K562 treated with DMSO at 1 percent for 12 hours (cell line): ENCODE measurements around the gene SETD3. TPM values are rescaled to one million over a fixed set of nuclear protein-coding genes. Genes with fewer than 3 reads are reported as not detected.

Experiments used
- total RNA-seq: library from RNA; unstranded; fragments of 300-600 nt; gene quantifications from 2 replicates; pipeline ENCODE4 v1.2.3, GENCODE V29; 2022; ENCODE audit not compliant: insufficient read depth

The SETD3 gene
- total RNA-seq, result 15.0 and 27.6 TPM in 2 replicates

DNA sequence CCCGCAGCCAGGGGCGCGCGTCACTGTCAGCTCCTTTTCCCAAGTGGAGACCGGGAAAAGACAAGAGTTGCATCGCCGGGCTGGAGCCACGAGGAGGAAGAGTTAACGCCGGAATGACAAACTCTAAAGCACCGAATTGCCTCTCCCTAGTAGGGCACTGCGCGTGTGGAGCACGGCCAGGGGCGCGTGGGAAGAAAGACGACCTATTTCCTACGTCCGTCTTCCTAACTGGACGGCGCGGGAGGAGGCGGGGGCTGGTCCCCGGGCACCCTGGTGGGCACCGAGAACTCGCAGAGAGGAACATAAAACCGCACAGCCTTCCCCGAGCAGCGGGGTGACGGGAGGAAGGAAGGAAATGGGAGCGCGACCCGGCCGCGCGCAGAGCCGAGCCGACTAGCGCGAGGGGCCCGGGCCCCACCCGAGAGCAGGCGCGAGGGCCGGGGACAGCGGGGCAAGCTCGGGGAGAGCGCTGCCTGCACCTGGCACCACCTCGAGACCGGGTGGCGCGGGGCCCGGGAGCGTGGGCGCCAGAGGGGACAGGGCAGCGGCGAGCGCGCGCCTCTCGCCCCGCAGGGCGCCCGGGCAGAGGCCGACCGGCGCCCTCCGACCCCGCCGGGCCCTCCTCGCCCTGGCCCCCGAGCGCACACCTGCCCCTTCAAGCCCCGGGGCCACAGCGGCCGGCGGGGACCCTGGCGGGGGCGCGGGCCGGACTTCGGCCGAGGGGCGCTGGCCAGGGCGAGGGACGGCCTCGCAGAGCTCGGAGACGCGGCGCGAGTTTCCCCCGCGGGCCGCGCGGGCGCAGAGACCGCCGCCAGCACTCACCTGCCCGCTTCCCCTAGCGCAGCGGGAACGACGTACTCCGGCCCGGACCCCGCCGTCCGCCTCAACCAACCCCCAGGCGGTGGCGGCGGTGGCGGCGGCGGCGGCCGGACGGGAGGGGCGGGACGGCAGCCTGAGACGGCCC, at the start of gene SETD3:
SETD3 (minus strand) TSS at position 954 of the 964 bp plus-strand sequence. CDS start 15,054 bp downstream, outside the sequence.

DNA sequence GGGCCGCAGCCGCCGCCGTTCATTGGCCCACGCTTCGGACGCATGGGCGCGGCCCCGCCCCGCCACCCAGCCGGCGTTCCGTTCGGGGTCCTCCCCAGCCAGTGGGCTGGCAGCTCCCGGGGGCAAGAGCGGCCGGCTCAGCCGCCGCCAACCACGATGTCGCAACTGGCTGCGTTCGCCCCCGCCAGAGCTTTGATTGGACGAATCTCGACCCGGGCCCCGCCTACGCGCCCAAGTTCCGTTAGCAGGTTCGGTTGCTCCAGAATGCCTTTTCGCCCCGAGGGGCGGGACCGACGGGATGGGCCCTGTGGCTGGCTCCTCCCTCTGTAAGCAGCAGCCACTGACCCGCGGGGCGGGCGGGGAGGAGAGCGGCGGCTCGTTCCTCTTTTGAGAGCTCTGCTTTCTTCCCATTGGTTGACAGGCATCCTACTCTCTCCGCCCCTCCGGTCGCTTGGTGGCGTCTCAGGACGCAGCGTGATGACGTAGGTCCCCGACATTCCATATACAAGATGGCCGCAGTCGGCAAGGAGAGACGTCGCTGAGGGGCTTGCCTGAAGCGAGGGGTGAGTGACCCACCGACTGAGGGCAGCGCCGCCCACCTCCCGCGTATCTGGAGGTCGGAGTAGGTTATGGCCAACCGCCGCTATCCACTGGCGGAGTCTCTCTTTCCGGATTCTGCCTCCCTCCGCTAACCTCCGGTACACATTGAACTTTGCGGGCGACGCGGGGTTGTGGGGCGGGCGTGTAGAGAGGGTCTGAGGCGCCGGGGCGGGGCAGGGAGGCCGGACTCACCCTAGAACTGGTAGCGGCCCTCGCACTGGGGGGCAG, 472 bp upstream of the SETD3 start, which contains the start of gene CCNK:
CCNK (plus strand) TSS at position 493 of the 828 bp plus-strand sequence. CDS start 11,269 bp downstream, outside the sequence.

Other genes with a start within 250 kb of the SETD3 start
- not detected in 2 replicates for gene BCL11B, start 208.7 kb downstream of the SETD3 start, total RNA-seq
- 11.2 and 31.5 TPM in 2 replicates for gene CCNK, start 550 bp upstream of the SETD3 start, total RNA-seq
- gene CCDC85C, start 123.3 kb upstream of the SETD3 start, total RNA-seq, result 5.0 and 13.0 TPM in 2 replicates
- not detected in 2 replicates for gene HHIPL1, start 164.3 kb upstream of the SETD3 start, total RNA-seq
- not detected in 2 replicates for gene CYP46A1, start 203.4 kb upstream of the SETD3 start, total RNA-seq